Measurements from ENCODE around the gene ICAM5. TPM values are rescaled to one million over a fixed set of nuclear protein-coding genes. Genes with fewer than 3 reads are reported as not detected.

Gene ICAM5
- total RNA-seq, 1 experiment from 2014 or later = 1.6 TPM

DNA sequence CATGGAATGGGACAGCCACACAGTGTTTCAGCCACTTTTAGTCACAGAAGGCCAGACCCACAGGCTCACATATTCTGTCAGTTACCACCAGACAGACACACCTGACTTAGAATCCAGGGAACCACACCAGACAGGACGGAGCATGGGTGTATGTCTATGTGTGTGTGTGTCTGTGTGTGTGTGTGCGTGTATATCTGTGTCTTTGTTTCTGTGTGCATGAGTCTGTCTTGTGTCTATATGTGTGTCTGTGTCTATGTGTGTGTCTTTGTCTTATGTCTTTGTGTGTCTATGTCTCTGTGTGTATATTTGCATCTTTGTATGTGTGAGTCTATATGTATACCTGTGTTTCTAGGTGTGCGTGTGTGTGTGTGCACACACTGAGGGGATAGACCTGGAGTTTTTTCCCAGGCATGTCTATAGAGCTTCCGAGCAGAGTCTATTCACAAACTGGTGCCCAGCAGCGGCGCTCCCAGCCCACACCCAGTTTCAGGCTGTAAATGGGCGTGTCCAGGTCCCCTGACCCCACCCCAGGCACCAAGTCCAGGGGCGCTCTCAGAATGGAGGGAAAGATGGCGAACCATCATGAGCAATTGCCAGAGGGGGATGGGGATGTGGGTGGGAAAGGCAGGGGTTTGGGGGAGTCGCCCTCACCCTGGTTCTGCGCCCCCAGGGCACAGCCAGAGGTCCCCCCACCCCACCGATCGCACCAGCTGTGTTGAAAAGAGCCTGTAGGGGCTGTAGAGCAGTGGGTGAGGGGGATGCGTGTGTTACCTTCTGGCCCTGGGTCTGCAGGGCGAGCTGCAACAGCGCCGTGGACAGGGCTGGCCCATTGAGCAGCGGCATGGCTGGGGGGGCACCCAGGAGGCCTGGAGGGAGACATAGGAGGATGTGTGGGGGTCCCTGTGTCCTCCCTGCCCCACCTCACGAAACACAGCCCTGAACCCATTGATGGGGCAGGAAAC, 32.4 kb downstream of the ICAM5 start:
- H3K27ac Mint-ChIP-seq = peak overlapping the region in 1 of 3 experiments; percentile 0; a peak in 1 of 7 replicates
- WGBS (ENCODE audit: extremely low coverage, insufficient read length, low lambda C conversion rate) = no CpG with 5 or more reads among the region's 19 CpGs
- no peak overlapping the region for H2BK15ac ChIP-seq (ENCODE audit: low read depth, low read length)

More for the DNA sequence above, 32.4 kb downstream of the ICAM5 start:
- no peaks in the 10 kb centered on the region for H3K4me1 Mint-ChIP-seq
- Histone ChIP-seq H2AK5ac (ENCODE audit: insufficient read length, low read length) (no peak overlapping the region), H4K91ac (ENCODE audit: insufficient read length, low read depth, low read length) (no peak overlapping the region), H2BK20ac (ENCODE audit: low read depth, low read length, poor library complexity, severe bottlenecking) (no peak overlapping the region), H2AFZ (ENCODE audit: low read length) (no peak overlapping the region), H3K23me2 (ENCODE audit: insufficient read length, low read depth, low read length, poor library complexity, severe bottlenecking) (no peaks in the 10 kb centered on the region), H2BK5ac (ENCODE audit: insufficient read length, low read length) (no peak overlapping the region), H3K4me1 (ENCODE audit: insufficient read depth, low read length) (no peaks in the 10 kb centered on the region), H2BK120ac (ENCODE audit: low read depth, low read length, poor library complexity, severe bottlenecking) (no peak overlapping the region), H3K18ac (ENCODE audit: insufficient read length, low read depth, low read length) (no peak overlapping the region), H3K27me3 (ENCODE audit: insufficient read depth, low read length) (no peaks in the 10 kb centered on the region), H3K23ac (ENCODE audit: insufficient read length, low read depth, low read length) (no peak overlapping the region), H3K27ac (ENCODE audit: insufficient read length, low read depth, low read length) (no peak overlapping the region), H3K79me1 (ENCODE audit: insufficient read depth, low read depth, low read length, poor library complexity, severe bottlenecking) (no peaks in the 10 kb centered on the region), H2BK12ac (ENCODE audit: insufficient read length, low read depth, low read length) (no peak overlapping the region), H3K14ac (ENCODE audit: insufficient read depth, low read length) (no peak overlapping the region), H3K9me3 (ENCODE audit: control insufficient read depth, low read depth, low read length) (no peaks in the 10 kb centered on the region), H4K5ac (ENCODE audit: insufficient read length, low read depth, low read length) (no peak overlapping the region), H4K8ac (replicated peaks; ENCODE audit: insufficient read length, low read depth, low read length) (no peak overlapping the region), H3K9ac (ENCODE audit: extremely low read depth, insufficient read length, low read length) (no peak overlapping the region), H3K4ac (ENCODE audit: low read depth, low read length) (no peak overlapping the region), H3K4me2 (ENCODE audit: insufficient read depth, insufficient read length, low read length) (no peak overlapping the region), H3K79me2 (ENCODE audit: insufficient read depth, low read length) (no peaks in the 10 kb centered on the region), H3K56ac (ENCODE audit: insufficient read length, low read depth, low read length) (no peak overlapping the region), H4K20me1 (ENCODE audit: control insufficient read depth, insufficient read depth, insufficient read length) (no peaks in the 10 kb centered on the region), H3T11ph (ENCODE audit: low read length) (no peak overlapping the region)
- TF ChIP-seq, protein P1, sequence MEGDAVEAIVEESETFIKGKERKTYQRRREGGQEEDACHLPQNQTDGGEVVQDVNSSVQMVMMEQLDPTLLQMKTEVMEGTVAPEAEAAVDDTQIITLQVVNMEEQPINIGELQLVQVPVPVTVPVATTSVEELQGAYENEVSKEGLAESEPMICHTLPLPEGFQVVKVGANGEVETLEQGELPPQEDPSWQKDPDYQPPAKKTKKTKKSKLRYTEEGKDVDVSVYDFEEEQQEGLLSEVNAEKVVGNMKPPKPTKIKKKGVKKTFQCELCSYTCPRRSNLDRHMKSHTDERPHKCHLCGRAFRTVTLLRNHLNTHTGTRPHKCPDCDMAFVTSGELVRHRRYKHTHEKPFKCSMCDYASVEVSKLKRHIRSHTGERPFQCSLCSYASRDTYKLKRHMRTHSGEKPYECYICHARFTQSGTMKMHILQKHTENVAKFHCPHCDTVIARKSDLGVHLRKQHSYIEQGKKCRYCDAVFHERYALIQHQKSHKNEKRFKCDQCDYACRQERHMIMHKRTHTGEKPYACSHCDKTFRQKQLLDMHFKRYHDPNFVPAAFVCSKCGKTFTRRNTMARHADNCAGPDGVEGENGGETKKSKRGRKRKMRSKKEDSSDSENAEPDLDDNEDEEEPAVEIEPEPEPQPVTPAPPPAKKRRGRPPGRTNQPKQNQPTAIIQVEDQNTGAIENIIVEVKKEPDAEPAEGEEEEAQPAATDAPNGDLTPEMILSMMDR (conservative IDR thresholded peaks at IDR 0.05) = no peak
- no peak for DNase-seq
- H3K36me3 Mint-ChIP-seq (ENCODE audit: insufficient read depth in 1 of 3, low read depth in 3 of 3) = peaks cover 22 to 69% (median 54%) of the 10 kb centered on the region in 3 experiments
- no peak overlapping the region for H3K4me3 Mint-ChIP-seq
- no peaks in the 10 kb centered on the region for H3K27me3 Mint-ChIP-seq (ENCODE audit: low read depth)
- no peaks in the 10 kb centered on the region; a peak in 1 of 5 replicates for H3K9me3 Mint-ChIP-seq
